ENCODE results near the gene CCDC187.

CCDC187 gene

DNA sequence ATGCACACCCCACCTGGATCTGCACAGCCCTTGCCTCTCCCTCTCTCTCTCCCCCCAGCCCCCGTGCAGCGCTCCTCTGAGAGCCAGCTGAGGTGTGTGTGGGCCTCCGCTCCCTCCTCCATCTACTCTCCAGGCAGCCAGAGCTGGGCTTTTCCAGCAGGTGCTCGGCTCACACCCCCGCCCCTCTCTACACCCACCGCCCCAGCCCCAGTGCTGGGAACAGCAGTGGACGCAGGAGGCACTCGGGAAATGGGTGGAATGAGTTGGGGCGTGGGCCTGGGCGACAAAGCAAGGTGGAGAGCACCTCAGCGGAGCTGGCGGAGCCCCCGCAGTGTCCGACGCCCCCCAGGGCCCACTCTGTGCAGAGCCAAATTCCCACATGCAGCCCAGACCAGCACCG, 85.6 kb downstream of the CCDC187 start:
- DNase-seq (ENCODE audit: low read depth, low spot score), result no peak
- Histone ChIP-seq H3K36me3 (ENCODE audit: insufficient read depth, insufficient read length, low read length) (peaks cover 83% of the 10 kb centered on the region), H3K27me3 (ENCODE audit: insufficient read depth, insufficient read length) (no peaks in the 10 kb centered on the region), H3K4me1 (ENCODE audit: insufficient read depth, insufficient read length) (no peaks in the 10 kb centered on the region), H3K9me3 (ENCODE audit: insufficient read depth, low read length) (peaks cover 18% of the 10 kb centered on the region; the same call in 1 of the 2 replicates), H3K9ac (ENCODE audit: insufficient read length, low read depth) (no peak overlapping the region), H3K4me3 (ENCODE audit: insufficient read length, low read depth) (no peak overlapping the region)
- TF ChIP-seq YY1 (IDR thresholded peaks at IDR 0.05; ENCODE audit: insufficient read depth, insufficient read length), result no peak
- TF ChIP-seq SUZ12 (IDR thresholded peaks at IDR 0.05; ENCODE audit: extremely low read depth, insufficient read depth, insufficient read length), result no peak
- TF ChIP-seq ZNF274 (IDR thresholded peaks at IDR 0.05; ENCODE audit: low read depth, low read length), result no peak

GRCh38 chr9:136216541-136217244, 87.2 kb downstream of the CCDC187 start:
- peaks cover 83% of the 10 kb centered on the region for H3K36me3 ChIP-seq (ENCODE audit: insufficient read depth, insufficient read length, low read length)
- no peaks in the 10 kb centered on the region for H3K4me1 ChIP-seq (ENCODE audit: insufficient read depth, insufficient read length)
- DNase-seq (ENCODE audit: low read depth, low spot score), result no peak

GRCh38 chr9:136213733-136214132, 90.2 kb downstream of the CCDC187 start:
- H3K4me3 ChIP-seq (ENCODE audit: insufficient read length, low read depth), result no peak overlapping the region
- no peak overlapping the region for H3K9ac ChIP-seq (ENCODE audit: insufficient read length, low read depth)
- DNase-seq (ENCODE audit: low read depth, low spot score), result no peak
- peaks cover 90% of the 10 kb centered on the region for H3K36me3 ChIP-seq (ENCODE audit: insufficient read depth, insufficient read length, low read length)
- TF ChIP-seq SUZ12 (IDR thresholded peaks at IDR 0.05; ENCODE audit: extremely low read depth, insufficient read depth, insufficient read length) (no peak), ZNF274 (IDR thresholded peaks at IDR 0.05; ENCODE audit: low read depth, low read length) (no peak), YY1 (IDR thresholded peaks at IDR 0.05; ENCODE audit: insufficient read depth, insufficient read length) (no peak)
- H3K4me1 ChIP-seq (ENCODE audit: insufficient read depth, insufficient read length), result peaks cover 8% of the 10 kb centered on the region
- peaks cover 18% of the 10 kb centered on the region; the same call in 1 of the 2 replicates for H3K9me3 ChIP-seq (ENCODE audit: insufficient read depth, low read length)
- no peaks in the 10 kb centered on the region for H3K27me3 ChIP-seq (ENCODE audit: insufficient read depth, insufficient read length)

More at GRCh38 chr9:136216541-136217244, 87.2 kb downstream of the CCDC187 start:
- Histone ChIP-seq H3K9ac (ENCODE audit: insufficient read length, low read depth) (no peak overlapping the region), H3K4me3 (ENCODE audit: insufficient read length, low read depth) (no peak overlapping the region), H3K9me3 (ENCODE audit: insufficient read depth, low read length) (peaks cover 18% of the 10 kb centered on the region; the same call in 1 of the 2 replicates), H3K27me3 (ENCODE audit: insufficient read depth, insufficient read length) (no peaks in the 10 kb centered on the region)
- TF ChIP-seq YY1 (IDR thresholded peaks at IDR 0.05; ENCODE audit: insufficient read depth, insufficient read length) (no peak), SUZ12 (IDR thresholded peaks at IDR 0.05; ENCODE audit: extremely low read depth, insufficient read depth, insufficient read length) (no peak), ZNF274 (IDR thresholded peaks at IDR 0.05; ENCODE audit: low read depth, low read length) (no peak)

DNA sequence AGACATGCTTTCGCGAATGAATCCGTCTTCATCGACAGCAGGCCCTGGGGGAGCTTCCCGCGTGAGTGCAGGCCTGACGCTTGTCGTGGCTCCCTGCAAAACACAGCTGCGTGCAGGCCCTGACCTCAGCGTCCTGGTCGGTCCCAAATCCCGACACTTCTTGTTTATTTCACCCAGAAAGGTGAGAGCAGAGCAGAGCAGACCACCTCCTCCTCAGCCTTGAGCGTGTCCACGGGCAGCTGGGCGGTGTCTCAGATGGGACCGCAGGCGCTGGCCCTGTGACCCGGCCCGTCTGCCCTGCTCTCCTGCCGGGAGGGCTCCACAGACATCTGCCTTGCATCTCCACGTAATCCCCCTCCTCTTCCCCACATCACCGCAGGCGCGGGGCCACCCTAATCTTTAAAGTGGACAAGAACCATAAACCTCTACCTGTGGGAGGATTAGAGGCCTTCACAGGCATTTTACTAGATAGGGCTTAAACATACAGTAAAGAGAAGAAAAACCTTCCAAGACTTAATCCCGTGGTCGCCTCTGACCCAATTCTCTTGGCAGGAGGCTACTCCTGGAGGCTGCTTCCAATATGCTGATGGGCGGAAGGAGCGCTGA, 91.4 kb downstream of the CCDC187 start:
- no peak for DNase-seq (ENCODE audit: low read depth, low spot score)
- H3K36me3 ChIP-seq (ENCODE audit: insufficient read depth, insufficient read length, low read length), result peaks cover 92% of the 10 kb centered on the region
- TF ChIP-seq SUZ12 (IDR thresholded peaks at IDR 0.05; ENCODE audit: extremely low read depth, insufficient read depth, insufficient read length) (no peak), ZNF274 (IDR thresholded peaks at IDR 0.05; ENCODE audit: low read depth, low read length) (no peak), YY1 (IDR thresholded peaks at IDR 0.05; ENCODE audit: insufficient read depth, insufficient read length) (no peak)
- H3K27me3 ChIP-seq (ENCODE audit: insufficient read depth, insufficient read length), result no peaks in the 10 kb centered on the region
- no peak overlapping the region for H3K4me3 ChIP-seq (ENCODE audit: insufficient read length, low read depth)
- H3K4me1 ChIP-seq (ENCODE audit: insufficient read depth, insufficient read length), result peaks cover 17% of the 10 kb centered on the region
- H3K9me3 ChIP-seq (ENCODE audit: insufficient read depth, low read length), result peaks cover 18% of the 10 kb centered on the region; the same call in 1 of the 2 replicates
- H3K9ac ChIP-seq (ENCODE audit: insufficient read length, low read depth), result no peak overlapping the region

GRCh38 chr9:136211441-136212344, 92.2 kb downstream of the CCDC187 start:
- Histone ChIP-seq H3K9ac (ENCODE audit: insufficient read length, low read depth) (peak overlapping the region; percentile 12), H3K4me1 (ENCODE audit: insufficient read depth, insufficient read length) (peaks cover 17% of the 10 kb centered on the region), H3K4me3 (ENCODE audit: insufficient read length, low read depth) (no peak overlapping the region), H3K27me3 (ENCODE audit: insufficient read depth, insufficient read length) (no peaks in the 10 kb centered on the region), H3K9me3 (ENCODE audit: insufficient read depth, low read length) (peaks cover 18% of the 10 kb centered on the region; the same call in 1 of the 2 replicates), H3K36me3 (ENCODE audit: insufficient read depth, insufficient read length, low read length) (peaks cover 88% of the 10 kb centered on the region)
- TF ChIP-seq YY1 (IDR thresholded peaks at IDR 0.05; ENCODE audit: insufficient read depth, insufficient read length) (no peak), ZNF274 (IDR thresholded peaks at IDR 0.05; ENCODE audit: low read depth, low read length) (no peak), SUZ12 (IDR thresholded peaks at IDR 0.05; ENCODE audit: extremely low read depth, insufficient read depth, insufficient read length) (no peak)
- no peak for DNase-seq (ENCODE audit: low read depth, low spot score)

GRCh38 chr9:136211006-136211405, 92.9 kb downstream of the CCDC187 start:
- no peak for TF ChIP-seq YY1 (IDR thresholded peaks at IDR 0.05; ENCODE audit: insufficient read depth, insufficient read length)
- TF ChIP-seq SUZ12 (IDR thresholded peaks at IDR 0.05; ENCODE audit: extremely low read depth, insufficient read depth, insufficient read length), result no peak
- no peak for TF ChIP-seq ZNF274 (IDR thresholded peaks at IDR 0.05; ENCODE audit: low read depth, low read length)
- Histone ChIP-seq H3K36me3 (ENCODE audit: insufficient read depth, insufficient read length, low read length) (peaks cover 86% of the 10 kb centered on the region), H3K4me1 (ENCODE audit: insufficient read depth, insufficient read length) (peaks cover 17% of the 10 kb centered on the region)

More at GRCh38 chr9:136211006-136211405, 92.9 kb downstream of the CCDC187 start:
- Histone ChIP-seq H3K9me3 (ENCODE audit: insufficient read depth, low read length) (peaks cover 18% of the 10 kb centered on the region; the same call in 1 of the 2 replicates), H3K4me3 (ENCODE audit: insufficient read length, low read depth) (no peak overlapping the region), H3K27me3 (ENCODE audit: insufficient read depth, insufficient read length) (peaks cover under 1% of the 10 kb centered on the region), H3K9ac (ENCODE audit: insufficient read length, low read depth) (no peak overlapping the region)
- DNase-seq (ENCODE audit: low read depth, low spot score), result no peak

Data from NT2/D1 (cell line).